Transverse colon (tissue), 4 donors: ENCODE results near the gene CLSTN2. TPM values are rescaled to one million over a fixed set of nuclear protein-coding genes. Genes with fewer than 3 reads are reported as not detected.

Source experiments
- DNase-seq: peaks from one replicate; pipeline ENCODE4 v3.0.0-alpha.2; 2019
- H3K27ac ChIP-seq, 4 donors: fragments of 200-600 bp; sonication (generic); 2 replicates each; pipeline ENCODE4 v1.5.1; 2016 to 2018; ENCODE audit warnings: inconsistent platforms in 4 of 4
- H3K27me3 ChIP-seq: fragments of 200-600 bp; sonication (generic); 2 replicates; pipeline ENCODE4 v1.5.1; 2017; ENCODE audit warnings: inconsistent platforms
- H3K36me3 ChIP-seq, 4 donors: fragments of 200-600 bp; sonication (generic); 2 replicates each; pipeline ENCODE4 v1.5.1; 2017 to 2019; ENCODE audit warnings: inconsistent platforms in 4 of 4
- H3K4me1 ChIP-seq, 4 donors: fragments of 200-600 bp; sonication (generic); 2 replicates each; pipeline ENCODE4 v1.5.1; 2017 to 2020; ENCODE audit warnings: inconsistent platforms in 4 of 4
- H3K4me3 ChIP-seq, 4 donors: fragments of 200-600 bp; sonication (generic); 1 replicate in 1 of 4; 2 replicates in 3 of 4; pipeline versions ENCODE4 v1.5.1 to v1.6.1; 2017 to 2019; ENCODE audit warnings: inconsistent platforms in 4 of 4
- H3K9me3 ChIP-seq, 2 donors: fragments of 200-600 bp; sonication (generic); 2 replicates each; pipeline ENCODE4 v1.5.1; 2017 to 2019; ENCODE audit warnings: inconsistent platforms in 2 of 2
- CTCF ChIP-seq, 5 experiments: fragments of 200-600 bp in 3 of 5; fragments of 450-650 bp in 2 of 5; sonication (generic) in 3 of 5; IDR thresholded peaks; 1 replicate in 2 of 5; 2 replicates in 3 of 5; pipeline ENCODE4 v1.5.1; 2016 to 2017; ENCODE audit warnings: antibody characterized with exemption in 5 of 5, inconsistent platforms in 3 of 5, mild to moderate bottlenecking in 2 of 5, moderate library complexity in 1 of 5
- EP300 ChIP-seq: sonication (generic); formaldehyde crosslinking; IDR thresholded peaks from one replicate; pipeline ENCODE4 v1.6.1; 2017; ENCODE audit warnings: antibody characterized with exemption, low read depth
- POLR2A ChIP-seq: fragments of 450-650 bp; IDR thresholded peaks from one replicate; pipeline ENCODE4 v1.6.1; 2016; ENCODE audit warnings: antibody characterized with exemption, mild to moderate bottlenecking, moderate library complexity
- POLR2AphosphoS5 ChIP-seq, 3 donors: sonication (generic); formaldehyde crosslinking; IDR thresholded peaks; one replicate each; pipeline ENCODE4 v1.6.1; 2016; ENCODE audit warnings: antibody characterized with exemption in 3 of 3
- WGBS, 2 donors: methylation state at CpG; one replicate each; pipeline ENCODE4 v1.1.5; 2018; ENCODE audit warnings: low coverage in 1 of 2; 5-methylcytosine and 5-hydroxymethylcytosine counted together
- in situ Hi-C, 4 donors: fragments of 200-750 bp; cut with MboI; loops; one replicate each; pipeline versions ENCODE4 v1.15.0 to v1.15.1; 2017; ENCODE audit warnings: low sequenced_read_pairs in 3 of 4, low pct_ligation_motif_present in 1 of 4, low pct_unique_long_range_greater_than_20kb in 1 of 4
- intact Hi-C: fragments of 100-400 bp; cut with DNase I; formaldehyde crosslinking; loops from one replicate; pipeline ENCODE4 v1.15.1; 2023; ENCODE audit warnings: low total_unique reads
- total RNA-seq, 4 donors: library from RNA; depleted of rRNA; stranded (reverse); fragments of >200 nt; gene quantifications; one replicate each; pipeline ENCODE4 v1.1.0, GENCODE V29; 2016

Gene CLSTN2
- total RNA-seq, 4 donors from 2014 or later = 0.60 to 9.0 (median 2.2) TPM

- no peak for DNase-seq
- intact Hi-C loops = no loop called here
- TF ChIP-seq POLR2A (no peak), EP300 (no peak)
- no peak overlapping the region for H3K27ac ChIP-seq
- in situ Hi-C loops = no loop called here
- H3K36me3 ChIP-seq = no peaks in the 10 kb centered on the region
- 91% methylated on average over 4 of the region's 4 CpGs; no CpG with 5 or more reads in 1 of the 2 donors for WGBS, 2 donors
- no peak overlapping the region for H3K4me3 ChIP-seq
- H3K4me1 ChIP-seq = no peaks in the 10 kb centered on the region
- H3K9me3 ChIP-seq = no peaks in the 10 kb centered on the region
- H3K27me3 ChIP-seq = no peaks in the 10 kb centered on the region
Observed at GRCh38 chr3:140553591-140553990, 618.6 kb downstream of the CLSTN2 start.

GRCh38 chr3:140555666-140556065 is 620.7 kb downstream of the CLSTN2 start:
- intact Hi-C loops (no loop called here), in situ Hi-C loops (no loop called here)
- 38 to 79% methylated on average over 1 to 3 of the region's 3 CpGs for WGBS, 2 donors
- Histone ChIP-seq H3K4me3 (no peak overlapping the region), H3K4me1 (no peaks in the 10 kb centered on the region), H3K27me3 (no peaks in the 10 kb centered on the region), H3K27ac (no peak overlapping the region), H3K36me3 (no peaks in the 10 kb centered on the region), H3K9me3 (no peaks in the 10 kb centered on the region)
- TF ChIP-seq POLR2AphosphoS5 (IDR thresholded peaks at IDR 0.05) (no peak), CTCF (IDR thresholded peaks at IDR 0.05) (no peak), EP300 (no peak), POLR2A (no peak)
- no peak for DNase-seq

DNA sequence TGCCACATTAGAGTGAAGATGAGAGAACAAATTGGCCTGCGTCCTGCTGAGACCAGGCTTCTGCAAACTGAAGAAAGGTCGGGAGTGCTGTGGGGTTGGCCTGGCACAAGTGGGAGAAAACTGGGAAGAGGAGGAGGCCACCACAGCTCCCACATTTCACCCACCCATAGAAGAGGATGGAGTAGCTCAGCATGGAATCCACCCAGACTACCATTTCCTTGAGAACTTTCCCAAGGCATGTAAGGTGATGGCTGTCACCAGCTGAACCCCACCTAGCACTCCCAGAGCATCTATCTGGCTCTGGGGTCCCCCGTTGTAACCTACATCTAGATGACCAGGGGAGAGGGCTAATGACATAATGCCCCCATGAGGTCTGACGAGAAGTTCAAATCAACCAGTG is 622.5 kb downstream of the CLSTN2 start:
- 66 to 68% methylated on average over 3 to 4 of the region's 4 CpGs for WGBS, 2 donors
- intact Hi-C loops (no loop called here), in situ Hi-C loops (no loop called here)
- Histone ChIP-seq H3K27ac (no peak overlapping the region), H3K36me3 (no peaks in the 10 kb centered on the region), H3K9me3 (no peaks in the 10 kb centered on the region), H3K4me1 (no peaks in the 10 kb centered on the region), H3K27me3 (no peaks in the 10 kb centered on the region), H3K4me3 (no peak overlapping the region)
- no peak for DNase-seq
- TF ChIP-seq POLR2A = no peak
- no peak for TF ChIP-seq CTCF (IDR thresholded peaks at IDR 0.05)
- no peak for TF ChIP-seq EP300

GRCh38 chr3:140559546-140559945 is 624.6 kb downstream of the CLSTN2 start:
- no peak overlapping the region for H3K27ac ChIP-seq
- TF ChIP-seq POLR2A = no peak
- TF ChIP-seq CTCF (IDR thresholded peaks at IDR 0.05) = no peak
- TF ChIP-seq EP300 = no peak
- H3K4me1 ChIP-seq = no peaks in the 10 kb centered on the region
- 56 to 69% methylated on average over 2 to 4 of the region's 4 CpGs for WGBS, 2 donors
- in situ Hi-C loops (no loop called here), intact Hi-C loops (no loop called here)
- no peaks in the 10 kb centered on the region for H3K9me3 ChIP-seq
- no peak overlapping the region for H3K4me3 ChIP-seq
- DNase-seq = no peak
- H3K27me3 ChIP-seq = no peaks in the 10 kb centered on the region
- H3K36me3 ChIP-seq = no peaks in the 10 kb centered on the region

- no peaks in the 10 kb centered on the region for H3K9me3 ChIP-seq
- 66 to 68% methylated on average over 5 to 7 of the region's 7 CpGs for WGBS, 2 donors
- no peak overlapping the region for H3K4me3 ChIP-seq
- TF ChIP-seq POLR2AphosphoS5 (IDR thresholded peaks at IDR 0.05) (no peak), EP300 (no peak), CTCF (IDR thresholded peaks at IDR 0.05) (no peak), POLR2A (no peak)
- H3K27me3 ChIP-seq = no peaks in the 10 kb centered on the region
- intact Hi-C loops = no loop called here
- H3K27ac ChIP-seq = no peak overlapping the region
- DNase-seq = no peak
- in situ Hi-C loops = no loop called here
- no peaks in the 10 kb centered on the region for H3K36me3 ChIP-seq
- H3K4me1 ChIP-seq = no peaks in the 10 kb centered on the region
Observed at GRCh38 chr3:140563206-140563760, 628.3 kb downstream of the CLSTN2 start.
